ENCODE results near the gene MTOR.

DNA sequence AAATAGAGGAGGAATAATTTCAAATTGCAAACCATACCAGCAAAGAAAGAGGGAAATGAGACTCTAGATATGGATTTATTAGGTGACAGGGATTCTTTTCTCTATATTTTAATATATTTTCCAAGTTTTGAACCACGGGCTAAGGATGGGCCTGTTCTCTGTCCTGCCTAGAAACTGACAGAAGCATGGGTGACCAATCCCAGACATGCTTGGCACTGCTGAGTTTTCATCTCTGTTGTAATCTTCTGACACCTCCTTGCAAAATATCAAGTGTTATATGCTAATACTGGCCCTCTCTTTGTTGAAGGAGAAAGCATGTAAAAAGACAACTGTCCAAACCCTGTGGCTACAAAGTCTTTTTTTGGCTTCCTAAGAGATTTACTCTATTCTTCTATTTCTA lies 74.0 kb downstream of the MTOR start:
- no peak for TF ChIP-seq CTCF (IDR thresholded peaks at IDR 0.05)
- TF ChIP-seq POLR2A (IDR thresholded peaks at IDR 0.05) = no peak
